Lung (tissue), 12 donors: ENCODE measurements around the gene SLC22A14. TPM values are rescaled to one million over a fixed set of nuclear protein-coding genes. Genes with fewer than 3 reads are reported as not detected.

Experiments used
- ATAC-seq: fragments of 200-7000 bp; cut with Tn5 transposase; one replicate; pipeline ENCODE4 v1.9.1; 2020; ENCODE audit warnings: moderate number of reproducible peaks; ENCODE audit not compliant: insufficient read depth, low FRiP score
- DNase-seq, 3 donors: peaks; one replicate each; pipeline ENCODE4 v3.0.0-alpha.2; 2013 to 2017
- H3K27ac ChIP-seq, 2 donors: one replicate each; pipeline ENCODE4 v1.5.1; 2013; ENCODE audit warnings: mild to moderate bottlenecking in 2 of 2, moderate library complexity in 2 of 2, control low read depth in 1 of 2, inconsistent platforms in 1 of 2, low read depth in 1 of 2, low read length in 1 of 2
- H3K27me3 ChIP-seq, 3 donors: one replicate each; pipeline ENCODE4 v1.5.1; 2013; ENCODE audit warnings: low read length in 2 of 3; ENCODE audit not compliant: control insufficient read depth in 3 of 3, insufficient read depth in 3 of 3
- H3K36me3 ChIP-seq, 4 donors: one replicate each; pipeline ENCODE4 v1.5.1; 2013; ENCODE audit warnings: low read length in 4 of 4, mild to moderate bottlenecking in 1 of 4, moderate library complexity in 1 of 4; ENCODE audit not compliant: control insufficient read depth in 4 of 4, insufficient read depth in 4 of 4
- H3K4me1 ChIP-seq, 5 donors: one replicate each; pipeline ENCODE4 v1.5.1; 2013; ENCODE audit warnings: low read length in 5 of 5, mild to moderate bottlenecking in 2 of 5, moderate library complexity in 1 of 5; ENCODE audit not compliant: control insufficient read depth in 5 of 5, insufficient read depth in 5 of 5
- H3K4me3 ChIP-seq: one replicate; pipeline ENCODE4 v1.5.1; 2013; ENCODE audit warnings: mild to moderate bottlenecking, control low read depth, moderate library complexity
- H3K9ac ChIP-seq, 2 donors: one replicate each; pipeline ENCODE4 v1.5.1; 2013; ENCODE audit warnings: low read length in 2 of 2, control low read depth in 1 of 2; ENCODE audit not compliant: insufficient read depth in 1 of 2
- H3K9me3 ChIP-seq, 4 donors: one replicate each; pipeline ENCODE4 v1.5.1; 2013; ENCODE audit warnings: low read length in 3 of 4, mild to moderate bottlenecking in 1 of 4, moderate library complexity in 1 of 4; ENCODE audit not compliant: control insufficient read depth in 4 of 4, insufficient read depth in 3 of 4
- CTCF ChIP-seq: IDR thresholded peaks from 2 replicates; pipeline ENCODE4 v1.5.1; 2012; ENCODE audit warnings: mild to moderate bottlenecking; ENCODE audit errors: control extremely low read depth, extremely low read depth
- WGBS, 2 donors: extraction: QIAGEN DNeasy Blood & Tissue Kit; methylation state at CpG; one replicate each; pipeline ENCODE4 v1.1.7; 2013; 5-methylcytosine and 5-hydroxymethylcytosine counted together
- polyA plus RNA-seq, 2 donors: library from polyadenylated mRNA; stranded (reverse); fragments of 200-250 nt; gene quantifications; one replicate each; pipeline ENCODE4 v1.2.1, GENCODE V29; 2013
- total RNA-seq, 2 donors: library from RNA; depleted of rRNA in 1 of 2; stranded (reverse); fragments of >200 nt in 1 of 2; gene quantifications; one replicate each; pipeline ENCODE4 v1.2.1, GENCODE V29; 2014 to 2021
- donor health status: control.
- donor health status: control.
- donor health status: Bipolar disorder and iron deficiency.
- donor health status: healthy.
- donor health status: DM: yes; HTN: yes; CAD: no.

Gene SLC22A14
- total and polyA plus RNA-seq, 4 donors = 0.06 to 0.07 TPM; not detected in 2

GRCh38 chr3:38325256-38325655 is 43.2 kb downstream of the SLC22A14 start:
- Histone ChIP-seq H3K4me3 (no peak overlapping the region), H3K9ac (no peak overlapping the region), H3K9me3 (peaks cover 0 to 2% (median 0%) of the 10 kb centered on the region in 4 donors), H3K27ac (no peak overlapping the region), H3K4me1 (no peaks in the 10 kb centered on the region), H3K27me3 (no peaks in the 10 kb centered on the region), H3K36me3 (no peaks in the 10 kb centered on the region)
- no peak for ATAC-seq
- WGBS, 2 donors = 74 to 90% methylated on average over 2 of the region's 2 CpGs
- no peak for TF ChIP-seq CTCF
- no peak for DNase-seq

- ATAC-seq = no peak
- Histone ChIP-seq H3K27me3 (no peaks in the 10 kb centered on the region), H3K36me3 (no peaks in the 10 kb centered on the region), H3K4me3 (no peak overlapping the region), H3K27ac (no peak overlapping the region), H3K9ac (no peak overlapping the region), H3K9me3 (peaks cover 0 to 2% (median 0%) of the 10 kb centered on the region in 4 donors), H3K4me1 (no peaks in the 10 kb centered on the region)
- DNase-seq = no peak
- no peak for TF ChIP-seq CTCF
These were observed 45.4 kb downstream of the SLC22A14 start for GRCh38 chr3:38327335-38328009.

- Histone ChIP-seq H3K4me3 (no peak overlapping the region), H3K27ac (no peak overlapping the region), H3K9ac (no peak overlapping the region), H3K9me3 (peaks cover 0 to 2% (median 0%) of the 10 kb centered on the region in 4 donors), H3K27me3 (no peaks in the 10 kb centered on the region), H3K4me1 (no peaks in the 10 kb centered on the region), H3K36me3 (no peaks in the 10 kb centered on the region)
- 73 to 86% methylated on average over 4 of the region's 4 CpGs for WGBS, 2 donors
- no peak for ATAC-seq
- TF ChIP-seq CTCF = no peak
- DNase-seq = no peak
These were observed 49.3 kb downstream of the SLC22A14 start for GRCh38 chr3:38331257-38332022.
